HEK293 (cell line): Measurements from ENCODE around the gene BMF.
A peak's percentile ranks its signal among the peaks of the same experiment; 100 is the strongest.

Source experiments
- HOXC10 ChIP-seq: sonication (generic); formaldehyde crosslinking; IDR thresholded peaks from 2 replicates; pipeline ENCODE4 v1.8.1; 2023; ENCODE audit warnings: mild to moderate bottlenecking, missing genetic modification reagents
- KLF16 ChIP-seq: fragments of 450-650 bp; formaldehyde crosslinking; IDR thresholded peaks from 2 replicates; pipeline ENCODE4 v1.5.1; 2017; ENCODE audit warnings: missing biosample characterization, missing genetic modification characterization
- KLF9 ChIP-seq: fragments of 450-650 bp; formaldehyde crosslinking; IDR thresholded peaks from 2 replicates; pipeline ENCODE4 v1.5.1; 2016; ENCODE audit warnings: missing biosample characterization, missing genetic modification characterization, low read depth
- MZF1 ChIP-seq: fragments of 450-650 bp; formaldehyde crosslinking; IDR thresholded peaks from 2 replicates; pipeline ENCODE4 v1.5.1; 2017; ENCODE audit warnings: missing biosample characterization, missing genetic modification characterization, borderline replicate concordance
- PRDM4 ChIP-seq: fragments of 450-650 bp; formaldehyde crosslinking; IDR thresholded peaks from 2 replicates; pipeline ENCODE4 v1.5.1; 2017; ENCODE audit warnings: missing biosample characterization, missing genetic modification characterization
- SCRT2 ChIP-seq: fragments of 450-650 bp; formaldehyde crosslinking; IDR thresholded peaks from 2 replicates; pipeline ENCODE4 v1.5.1; 2016; ENCODE audit warnings: missing biosample characterization, missing genetic modification characterization
- YY2 ChIP-seq: fragments of 450-650 bp; formaldehyde crosslinking; IDR thresholded peaks from 2 replicates; pipeline ENCODE4 v1.5.1; 2016; ENCODE audit warnings: missing biosample characterization, missing genetic modification characterization
- ZBTB44 ChIP-seq: fragments of 450-650 bp; IDR thresholded peaks from 2 replicates; pipeline ENCODE4 v1.5.1; 2018; ENCODE audit warnings: missing biosample characterization, mild to moderate bottlenecking, missing genetic modification characterization
- ZBTB8A ChIP-seq: fragments of 450-650 bp; formaldehyde crosslinking; IDR thresholded peaks from 2 replicates; pipeline ENCODE4 v1.5.1; 2016; ENCODE audit warnings: missing biosample characterization, missing genetic modification characterization
- ZFP3 ChIP-seq: fragments of 450-650 bp; formaldehyde crosslinking; IDR thresholded peaks from 2 replicates; pipeline ENCODE4 v1.5.1; 2016; ENCODE audit warnings: low read depth, missing biosample characterization, missing genetic modification characterization
- ZNF138 ChIP-seq: fragments of 450-650 bp; formaldehyde crosslinking; IDR thresholded peaks from 2 replicates; pipeline ENCODE4 v1.5.1; 2016; ENCODE audit warnings: missing biosample characterization, missing genetic modification characterization, borderline replicate concordance
- ZNF16 ChIP-seq: fragments of 450-650 bp; formaldehyde crosslinking; IDR thresholded peaks from 2 replicates; pipeline ENCODE4 v1.5.1; 2016; ENCODE audit warnings: low read depth, missing biosample characterization, missing genetic modification characterization
- ZNF174 ChIP-seq: fragments of 450-650 bp; formaldehyde crosslinking; IDR thresholded peaks from 2 replicates; pipeline ENCODE4 v1.5.0; 2017; ENCODE audit warnings: missing biosample characterization, mild to moderate bottlenecking, missing genetic modification characterization
- ZNF2 ChIP-seq: fragments of 450-650 bp; formaldehyde crosslinking; IDR thresholded peaks from 2 replicates; pipeline ENCODE4 v1.5.1; 2016; ENCODE audit warnings: missing biosample characterization, missing genetic modification characterization
- ZNF239 ChIP-seq: fragments of 450-650 bp; formaldehyde crosslinking; IDR thresholded peaks from 2 replicates; pipeline ENCODE4 v1.5.1; 2016; ENCODE audit warnings: missing biosample characterization, missing genetic modification characterization
- ZNF274 ChIP-seq, 2 experiments: fragments of 200-500 bp in 1 of 2; fragments of 450-650 bp in 1 of 2; sonication (Bioruptor generic) in 1 of 2; formaldehyde crosslinking in 1 of 2; IDR thresholded peaks; 2 replicates each; pipeline versions ENCODE4 v1.5.1 to v1.6.1; 2014 to 2016; ENCODE audit warnings: borderline replicate concordance in 1 of 2, inconsistent platforms in 1 of 2, low read length in 1 of 2, missing biosample characterization in 1 of 2, missing genetic modification characterization in 1 of 2
- ZNF280D ChIP-seq: fragments of 450-650 bp; formaldehyde crosslinking; IDR thresholded peaks from 2 replicates; pipeline ENCODE4 v1.5.1; 2016; ENCODE audit warnings: missing biosample characterization, missing genetic modification characterization
- ZNF311 ChIP-seq: fragments of 450-650 bp; formaldehyde crosslinking; IDR thresholded peaks from 2 replicates; pipeline ENCODE4 v1.5.1; 2017; ENCODE audit warnings: missing biosample characterization, missing genetic modification characterization, borderline replicate concordance
- ZNF433 ChIP-seq: fragments of 450-650 bp; formaldehyde crosslinking; IDR thresholded peaks from 2 replicates; pipeline ENCODE4 v1.5.1; 2016; ENCODE audit warnings: missing biosample characterization, missing genetic modification characterization, low read depth
- ZNF501 ChIP-seq: fragments of 450-650 bp; formaldehyde crosslinking; IDR thresholded peaks from 2 replicates; pipeline ENCODE4 v1.5.1; 2016; ENCODE audit warnings: missing biosample characterization, missing genetic modification characterization
- ZNF571 ChIP-seq: fragments of 450-650 bp; formaldehyde crosslinking; IDR thresholded peaks from 2 replicates; pipeline ENCODE4 v1.5.0; 2017; ENCODE audit warnings: missing biosample characterization, missing genetic modification characterization
- ZNF610 ChIP-seq: fragments of 450-650 bp; formaldehyde crosslinking; IDR thresholded peaks from 2 replicates; pipeline ENCODE4 v1.5.1; 2016; ENCODE audit warnings: missing biosample characterization, missing genetic modification characterization, borderline replicate concordance
- ZNF621 ChIP-seq: fragments of 450-650 bp; formaldehyde crosslinking; IDR thresholded peaks from 2 replicates; pipeline ENCODE4 v1.5.1; 2017; ENCODE audit warnings: missing biosample characterization, missing genetic modification characterization
- ZNF626 ChIP-seq: fragments of 450-650 bp; sonication (Bioruptor Pico); formaldehyde crosslinking; IDR thresholded peaks from 2 replicates; pipeline ENCODE4 v1.5.1; 2018; ENCODE audit warnings: missing biosample characterization, missing genetic modification characterization, inconsistent platforms
- ZNF629 ChIP-seq: fragments of 450-650 bp; formaldehyde crosslinking; IDR thresholded peaks from 2 replicates; pipeline ENCODE4 v1.5.1; 2017; ENCODE audit warnings: missing biosample characterization, missing genetic modification characterization
- TF ChIP-seq, protein P1 (sequence below): fragments of 450-650 bp; formaldehyde crosslinking; IDR thresholded peaks from 2 replicates; pipeline ENCODE4 v1.5.1; 2017; ENCODE audit warnings: missing biosample characterization, missing genetic modification characterization
- TF ChIP-seq, protein P2 (sequence below): fragments of 450-650 bp; formaldehyde crosslinking; IDR thresholded peaks from 2 replicates; pipeline ENCODE4 v1.5.1; 2017; ENCODE audit warnings: missing biosample characterization, mild to moderate bottlenecking, missing genetic modification characterization, moderate library complexity

BMF gene

GRCh38 chr15:40092256-40092978, 16.3 kb downstream of the BMF start (continued):
- peak; percentile 97 for TF ChIP-seq KLF16 (tag by site-specific recombination)
- TF ChIP-seq HOXC10 (CRISPR knock-in tag) = no peak
- TF ChIP-seq ZNF433 (tag by site-specific recombination) = no peak
- TF ChIP-seq ZNF174 (tag by site-specific recombination) = no peak
- TF ChIP-seq ZNF629 (tag by site-specific recombination) = peak; percentile 79
- TF ChIP-seq ZNF138 = no peak
- peak; percentile 87 for TF ChIP-seq MZF1 (tag by site-specific recombination)
- TF ChIP-seq, protein P1, sequence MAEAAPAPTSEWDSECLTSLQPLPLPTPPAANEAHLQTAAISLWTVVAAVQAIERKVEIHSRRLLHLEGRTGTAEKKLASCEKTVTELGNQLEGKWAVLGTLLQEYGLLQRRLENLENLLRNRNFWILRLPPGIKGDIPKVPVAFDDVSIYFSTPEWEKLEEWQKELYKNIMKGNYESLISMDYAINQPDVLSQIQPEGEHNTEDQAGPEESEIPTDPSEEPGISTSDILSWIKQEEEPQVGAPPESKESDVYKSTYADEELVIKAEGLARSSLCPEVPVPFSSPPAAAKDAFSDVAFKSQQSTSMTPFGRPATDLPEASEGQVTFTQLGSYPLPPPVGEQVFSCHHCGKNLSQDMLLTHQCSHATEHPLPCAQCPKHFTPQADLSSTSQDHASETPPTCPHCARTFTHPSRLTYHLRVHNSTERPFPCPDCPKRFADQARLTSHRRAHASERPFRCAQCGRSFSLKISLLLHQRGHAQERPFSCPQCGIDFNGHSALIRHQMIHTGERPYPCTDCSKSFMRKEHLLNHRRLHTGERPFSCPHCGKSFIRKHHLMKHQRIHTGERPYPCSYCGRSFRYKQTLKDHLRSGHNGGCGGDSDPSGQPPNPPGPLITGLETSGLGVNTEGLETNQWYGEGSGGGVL (tag by site-specific recombination) = peak; percentile 100
- TF ChIP-seq ZNF239 (tag by site-specific recombination) = peak; percentile 32; the same call in 1 of the 2 replicates
- no peak for TF ChIP-seq ZNF626 (tag by site-specific recombination)
- peak; percentile 95 for TF ChIP-seq ZNF610 (tag by site-specific recombination)
- TF ChIP-seq ZNF274 (IDR thresholded peaks at IDR 0.05; ENCODE audit: low read length) = no peak
- TF ChIP-seq ZNF274 (tag by site-specific recombination; IDR thresholded peaks at IDR 0.05; ENCODE audit: borderline replicate concordance) = no peak
- TF ChIP-seq ZBTB8A (tag by site-specific recombination) = peak; percentile 94
- TF ChIP-seq ZFP3 = peak; percentile 51; the same call in 1 of the 2 replicates
- TF ChIP-seq ZNF501 = peak; percentile 81; the same call in 1 of the 2 replicates
- TF ChIP-seq YY2 = 0 out of 2 replicates have a peak, but pooled peaks have one; percentile 65
- TF ChIP-seq, protein P2, sequence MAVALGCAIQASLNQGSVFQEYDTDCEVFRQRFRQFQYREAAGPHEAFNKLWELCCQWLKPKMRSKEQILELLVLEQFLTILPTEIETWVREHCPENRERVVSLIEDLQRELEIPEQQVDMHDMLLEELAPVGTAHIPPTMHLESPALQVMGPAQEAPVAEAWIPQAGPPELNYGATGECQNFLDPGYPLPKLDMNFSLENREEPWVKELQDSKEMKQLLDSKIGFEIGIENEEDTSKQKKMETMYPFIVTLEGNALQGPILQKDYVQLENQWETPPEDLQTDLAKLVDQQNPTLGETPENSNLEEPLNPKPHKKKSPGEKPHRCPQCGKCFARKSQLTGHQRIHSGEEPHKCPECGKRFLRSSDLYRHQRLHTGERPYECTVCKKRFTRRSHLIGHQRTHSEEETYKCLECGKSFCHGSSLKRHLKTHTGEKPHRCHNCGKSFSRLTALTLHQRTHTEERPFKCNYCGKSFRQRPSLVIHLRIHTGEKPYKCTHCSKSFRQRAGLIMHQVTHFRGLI (tag by site-specific recombination) = peak; percentile 66
- TF ChIP-seq ZNF16 (tag by site-specific recombination) = peak; percentile 70; the same call in 1 of the 2 replicates
- peak; percentile 57 for TF ChIP-seq SCRT2 (tag by site-specific recombination)
- peak; percentile 92 for TF ChIP-seq ZNF2 (tag by site-specific recombination)
- no peak for TF ChIP-seq ZNF311 (tag by site-specific recombination)
- no peak for TF ChIP-seq ZNF571 (tag by site-specific recombination)
- TF ChIP-seq ZNF280D (tag by site-specific recombination) = no peak
- no peak for TF ChIP-seq ZNF621 (tag by site-specific recombination)
- peak; percentile 95 for TF ChIP-seq PRDM4 (tag by site-specific recombination)
- TF ChIP-seq KLF9 (tag by site-specific recombination) = peak; percentile 82; the same call in 1 of the 2 replicates
- peak; percentile 86 for TF ChIP-seq ZBTB44 (tag by site-specific recombination)
